Adrenal gland (tissue), 5 donors: ENCODE data around the gene NCLN.

ENCODE experiments used
- CTCF ChIP-seq, 6 experiments: fragments of 450-650 bp in 4 of 6; fragments of 200-600 bp in 2 of 6; sonication (generic) in 1 of 6; IDR thresholded peaks; 1 replicate in 5 of 6; 2 replicates in 1 of 6; pipeline versions ENCODE4 v1.5.1 to v1.8.0; 2016 to 2021; ENCODE audit warnings: antibody characterized with exemption in 6 of 6, mild to moderate bottlenecking in 2 of 6, moderate library complexity in 1 of 6
- POLR2A ChIP-seq, 2 donors: fragments of 450-650 bp; IDR thresholded peaks; one replicate each; pipeline ENCODE4 v1.6.1; 2017; ENCODE audit warnings: antibody characterized with exemption in 2 of 2, mild to moderate bottlenecking in 2 of 2, moderate library complexity in 1 of 2
- donor health status: DM: no; HTN: no; CAD: no.

- TF ChIP-seq CTCF (IDR thresholded peaks at IDR 0.05) (no peak), POLR2A (IDR thresholded peaks at IDR 0.05) (no peak)
Measured at GRCh38 chr19:3225169-3225485, 39.4 kb downstream of the NCLN start.
